ENCODE measurements around the gene TUBA4A.

DNA sequence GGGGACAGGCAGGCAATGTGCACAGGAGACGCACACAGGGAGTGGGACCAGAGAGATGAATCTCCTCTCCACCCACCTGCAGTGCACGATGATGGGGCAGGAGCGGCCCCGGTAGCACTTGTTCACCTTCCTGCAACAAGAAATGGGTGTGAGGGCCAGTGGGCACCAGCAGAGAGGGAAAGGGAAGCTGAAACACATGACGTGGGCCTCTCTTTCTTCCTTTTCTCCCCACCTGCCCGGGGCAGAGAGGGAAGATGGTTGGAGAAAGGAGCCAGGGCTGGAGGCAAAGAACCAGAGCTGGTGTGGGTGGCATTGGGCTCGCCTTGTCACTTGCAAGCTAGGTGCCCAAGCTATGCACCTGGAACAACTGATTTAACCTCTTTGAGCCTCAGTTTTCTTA is 37.7 kb upstream of the TUBA4A start:
- TF ChIP-seq, protein P1, sequence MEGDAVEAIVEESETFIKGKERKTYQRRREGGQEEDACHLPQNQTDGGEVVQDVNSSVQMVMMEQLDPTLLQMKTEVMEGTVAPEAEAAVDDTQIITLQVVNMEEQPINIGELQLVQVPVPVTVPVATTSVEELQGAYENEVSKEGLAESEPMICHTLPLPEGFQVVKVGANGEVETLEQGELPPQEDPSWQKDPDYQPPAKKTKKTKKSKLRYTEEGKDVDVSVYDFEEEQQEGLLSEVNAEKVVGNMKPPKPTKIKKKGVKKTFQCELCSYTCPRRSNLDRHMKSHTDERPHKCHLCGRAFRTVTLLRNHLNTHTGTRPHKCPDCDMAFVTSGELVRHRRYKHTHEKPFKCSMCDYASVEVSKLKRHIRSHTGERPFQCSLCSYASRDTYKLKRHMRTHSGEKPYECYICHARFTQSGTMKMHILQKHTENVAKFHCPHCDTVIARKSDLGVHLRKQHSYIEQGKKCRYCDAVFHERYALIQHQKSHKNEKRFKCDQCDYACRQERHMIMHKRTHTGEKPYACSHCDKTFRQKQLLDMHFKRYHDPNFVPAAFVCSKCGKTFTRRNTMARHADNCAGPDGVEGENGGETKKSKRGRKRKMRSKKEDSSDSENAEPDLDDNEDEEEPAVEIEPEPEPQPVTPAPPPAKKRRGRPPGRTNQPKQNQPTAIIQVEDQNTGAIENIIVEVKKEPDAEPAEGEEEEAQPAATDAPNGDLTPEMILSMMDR (IDR thresholded peaks at IDR 0.05) = no peak
- no peak for TF ChIP-seq POLR2A (IDR thresholded peaks at IDR 0.05)
